Limb (tissue), 2 donors: Measurements from ENCODE around the gene AFAP1.
A peak's percentile ranks its signal among the peaks of the same experiment; 100 is the strongest.

Experiments used
- DNase-seq, 2 donors: peaks; one replicate each; pipeline ENCODE4 v3.0.0-alpha.2; 2016; ENCODE audit errors: extremely low spot score in 2 of 2

Gene AFAP1

DNA sequence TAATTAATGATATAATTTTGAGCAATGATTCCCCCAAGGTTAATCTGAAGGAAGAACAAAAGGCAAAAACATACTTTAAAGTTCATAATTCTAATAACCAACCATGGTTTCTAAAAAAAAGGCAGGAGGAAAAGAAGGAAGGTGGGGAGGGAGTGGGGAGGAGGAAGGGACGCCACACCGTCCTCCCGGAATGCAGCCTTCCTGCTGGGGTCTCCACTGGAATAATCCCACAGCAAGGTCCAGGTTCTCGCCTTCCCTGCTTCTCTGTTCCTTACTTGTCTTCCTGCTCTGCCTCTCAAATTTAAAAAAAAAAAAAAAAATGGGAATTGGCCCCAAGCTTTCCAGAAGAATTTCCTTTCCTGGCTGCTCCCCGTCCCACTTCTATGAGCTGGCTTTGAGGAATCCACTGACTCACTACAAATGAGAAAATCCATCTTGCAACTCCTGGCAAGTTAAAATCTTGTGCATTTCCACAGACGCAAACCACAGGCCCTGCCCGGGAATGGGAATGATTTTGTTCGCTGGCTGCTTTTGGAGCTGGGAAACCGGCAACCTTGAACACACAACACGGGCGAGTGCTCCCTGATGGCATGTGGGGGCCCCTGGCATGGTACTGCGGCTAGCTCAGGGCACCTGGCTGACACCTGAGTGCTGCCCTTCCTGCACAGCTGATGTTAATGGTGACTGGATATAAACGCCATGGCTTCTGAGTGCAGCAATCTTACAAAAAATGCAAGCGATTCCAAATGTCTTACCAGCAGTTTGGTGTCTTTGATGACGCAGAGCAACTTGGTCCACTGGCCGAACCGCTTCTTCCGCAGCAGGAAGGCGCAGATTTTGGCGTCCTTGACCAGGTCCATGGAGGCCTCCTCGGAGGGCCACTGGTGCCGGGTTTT lies 97.0 kb downstream of the AFAP1 start:
- DNase-seq, result peak; percentile 61 to 88

DNA sequence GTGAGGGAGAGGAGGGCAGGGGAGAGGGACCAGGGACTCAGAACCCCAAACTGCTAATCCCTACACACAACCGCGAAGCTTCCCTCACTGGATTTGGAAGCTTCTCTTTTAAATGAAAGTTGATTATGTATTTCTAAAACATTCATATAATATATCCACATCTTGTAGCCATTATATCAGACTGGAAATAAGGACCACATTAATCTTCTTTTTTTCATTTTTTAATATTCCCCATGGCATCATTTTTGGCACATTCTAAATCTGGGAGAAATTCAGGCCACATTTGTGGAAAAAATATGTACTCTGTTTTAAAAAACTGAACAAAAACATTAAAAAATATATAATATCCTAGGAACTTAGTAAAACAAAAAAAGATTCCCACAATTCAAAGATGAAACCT lies 97.8 kb downstream of the AFAP1 start:
- no peak for DNase-seq

DNA sequence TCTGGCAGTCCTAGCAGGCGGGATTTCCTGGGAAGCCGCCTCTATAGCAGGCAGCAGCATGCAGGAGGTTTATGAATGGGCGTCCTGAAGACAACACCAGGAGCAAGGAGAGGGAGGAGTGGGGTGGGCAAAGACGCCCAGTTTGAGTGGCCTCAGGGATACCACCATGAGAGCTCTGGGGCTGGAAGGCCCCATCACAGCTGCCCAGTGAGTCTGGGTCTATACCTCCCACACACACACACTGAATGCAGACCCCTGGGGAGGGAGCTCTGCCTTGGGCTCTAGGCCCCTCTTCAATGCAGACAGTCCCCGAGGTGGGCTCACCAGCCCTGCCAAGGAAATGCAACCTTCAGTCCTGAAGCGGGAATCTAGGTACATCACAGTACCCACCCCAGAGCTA lies 98.6 kb downstream of the AFAP1 start:
- no peak for DNase-seq

DNA sequence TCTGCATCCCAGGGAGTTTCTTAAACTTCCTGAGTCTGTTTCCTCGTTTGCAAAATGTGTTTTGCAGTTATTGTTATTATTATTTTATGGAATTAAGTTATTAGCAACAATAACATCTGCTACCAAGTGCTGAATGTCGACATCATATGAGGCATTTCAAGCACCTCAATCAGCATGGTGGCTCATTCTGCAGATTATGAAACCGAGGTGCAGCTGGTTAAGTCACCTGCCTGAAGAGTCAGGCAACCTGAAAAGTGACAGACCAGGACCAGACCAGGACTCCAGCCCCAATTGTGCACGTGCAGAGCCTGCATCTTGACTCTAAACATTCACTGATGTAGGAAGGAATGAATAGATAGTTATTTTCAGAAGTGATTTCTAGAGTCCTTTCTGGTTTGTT lies 99.8 kb downstream of the AFAP1 start:
- DNase-seq, result no peak

DNA sequence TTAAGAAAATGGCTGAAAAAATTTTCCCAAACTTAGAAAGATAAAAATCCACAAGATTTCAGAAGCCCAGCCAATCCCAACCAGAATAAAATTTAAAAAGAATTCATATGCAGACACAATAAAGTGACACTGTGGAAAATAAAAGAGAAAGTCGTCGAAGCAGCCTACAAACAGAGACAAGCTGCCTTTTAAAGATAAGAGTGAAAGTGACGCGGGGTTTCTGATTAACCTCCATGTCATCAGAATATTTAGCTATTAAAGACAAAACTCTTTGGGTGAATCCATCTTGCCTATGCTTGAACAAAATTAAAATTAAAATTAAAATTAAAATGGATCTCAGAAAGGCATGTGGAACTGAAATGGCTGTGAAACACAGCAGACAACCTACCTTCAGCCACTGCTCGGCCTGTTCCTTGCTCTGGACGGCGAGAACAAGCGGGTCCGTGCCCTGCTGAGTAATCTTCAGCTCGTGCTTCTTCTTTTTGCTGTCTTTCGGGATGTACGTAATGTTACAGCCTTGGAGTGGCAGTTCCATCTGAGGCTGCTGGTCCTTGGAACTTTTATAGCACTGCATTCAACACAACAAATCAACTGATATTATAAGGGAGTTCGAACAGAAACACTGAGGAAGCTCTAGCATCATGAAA lies 101.4 kb downstream of the AFAP1 start:
- DNase-seq, result no peak

DNA sequence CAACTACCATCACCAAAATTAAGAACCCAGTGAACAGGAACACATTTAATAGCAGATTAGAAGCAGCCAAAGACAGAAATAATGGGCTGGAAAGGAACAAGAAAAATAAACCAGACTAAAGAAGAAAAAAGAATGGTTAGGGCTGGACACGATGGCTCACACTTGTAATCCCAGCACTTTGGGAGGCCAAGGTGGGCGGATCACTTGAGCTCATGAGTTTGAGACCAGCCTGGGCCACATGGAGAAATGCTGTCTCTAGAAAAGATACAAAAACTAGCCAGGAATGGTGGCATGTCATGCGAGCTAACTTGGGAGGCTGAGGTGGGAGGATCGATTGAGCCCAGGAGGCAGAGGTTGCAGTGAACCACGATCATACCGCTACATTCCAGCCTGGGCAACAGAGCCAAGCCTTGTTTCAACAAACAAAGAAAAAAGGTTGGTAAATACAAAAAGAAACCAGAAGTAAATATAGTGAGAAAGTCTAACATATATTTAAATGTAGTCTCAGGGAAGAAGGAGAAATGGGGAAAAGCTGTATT lies 102.0 kb downstream of the AFAP1 start:
- no peak for DNase-seq

DNA sequence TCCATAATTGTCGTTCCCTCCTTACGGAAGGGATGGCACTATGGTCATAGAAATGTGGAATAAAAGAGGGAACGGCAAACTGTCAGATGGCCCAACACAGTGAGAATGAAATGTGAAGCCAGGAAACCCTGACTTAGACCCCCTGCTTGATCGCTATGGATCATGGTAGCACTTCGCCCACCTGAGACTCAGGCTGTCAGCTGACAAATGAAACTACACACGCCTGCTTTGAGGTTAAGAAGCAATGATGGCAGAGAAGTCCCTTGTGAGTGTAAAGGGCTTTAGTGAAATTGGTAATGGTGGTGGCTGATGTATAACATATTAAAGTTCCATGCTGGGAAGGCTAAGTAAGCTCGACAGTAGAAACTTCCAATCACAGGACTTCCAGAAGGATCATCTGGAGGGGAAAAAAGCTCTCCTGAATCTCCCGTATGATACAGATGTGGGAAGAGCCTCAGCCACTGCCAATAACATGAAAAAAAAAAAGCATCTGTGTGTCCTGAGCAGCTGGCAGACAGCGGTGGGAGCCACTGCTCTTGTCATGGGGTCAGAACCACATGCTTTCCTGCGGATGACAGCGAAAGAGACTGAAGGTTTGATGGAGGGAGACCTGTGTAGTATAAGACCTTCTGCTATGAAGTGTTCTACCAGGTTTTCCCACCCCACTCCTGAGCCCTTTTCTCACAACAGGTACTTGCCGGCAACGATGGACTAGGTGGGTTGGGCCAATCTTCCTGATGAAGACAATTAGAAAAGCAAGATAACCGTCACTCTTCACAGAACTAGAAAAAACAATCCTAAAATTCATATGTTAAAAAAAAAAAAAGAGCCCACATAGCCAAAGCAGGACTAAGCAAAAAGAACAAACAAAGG lies 107.6 kb downstream of the AFAP1 start:
- no peak for DNase-seq

DNA sequence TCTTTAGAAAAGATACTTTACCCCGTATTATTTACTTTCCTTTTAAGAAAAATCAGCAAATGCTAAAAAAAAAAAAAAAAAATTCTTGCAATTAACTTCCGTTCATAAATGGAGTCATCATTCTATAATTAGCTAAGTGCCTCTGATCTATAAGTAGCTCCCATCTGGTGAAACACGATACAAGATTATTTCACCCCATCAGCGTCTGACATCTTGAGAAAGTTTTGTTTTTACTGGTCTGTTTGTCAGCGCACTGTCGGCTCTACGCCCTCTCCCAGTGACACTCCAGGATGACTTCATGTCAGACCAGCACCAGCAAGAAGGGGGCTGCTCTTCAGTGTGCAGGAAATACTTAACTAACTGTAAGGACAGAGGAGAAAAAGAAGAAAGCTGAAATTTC lies 108.3 kb downstream of the AFAP1 start:
- DNase-seq, result no peak

DNA sequence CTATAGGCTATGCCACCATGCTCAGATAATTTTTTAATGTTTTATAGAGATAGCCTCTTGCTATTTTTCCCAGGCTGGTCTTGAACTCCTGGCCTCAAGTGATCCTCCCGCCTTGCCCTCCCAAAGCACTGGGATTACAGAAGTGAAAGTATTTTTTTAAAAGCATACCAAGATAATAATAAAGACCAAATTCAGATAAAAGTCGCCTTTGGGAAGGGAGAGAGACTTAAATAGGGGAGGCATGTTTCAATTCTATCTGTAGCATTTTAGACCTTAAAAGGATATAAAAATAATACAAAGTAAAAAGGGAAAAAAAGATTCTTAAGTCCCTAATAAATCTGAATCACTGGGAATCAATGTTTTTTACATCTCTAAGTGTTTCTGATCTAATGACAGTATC lies 108.9 kb downstream of the AFAP1 start:
- DNase-seq, result no peak

DNA sequence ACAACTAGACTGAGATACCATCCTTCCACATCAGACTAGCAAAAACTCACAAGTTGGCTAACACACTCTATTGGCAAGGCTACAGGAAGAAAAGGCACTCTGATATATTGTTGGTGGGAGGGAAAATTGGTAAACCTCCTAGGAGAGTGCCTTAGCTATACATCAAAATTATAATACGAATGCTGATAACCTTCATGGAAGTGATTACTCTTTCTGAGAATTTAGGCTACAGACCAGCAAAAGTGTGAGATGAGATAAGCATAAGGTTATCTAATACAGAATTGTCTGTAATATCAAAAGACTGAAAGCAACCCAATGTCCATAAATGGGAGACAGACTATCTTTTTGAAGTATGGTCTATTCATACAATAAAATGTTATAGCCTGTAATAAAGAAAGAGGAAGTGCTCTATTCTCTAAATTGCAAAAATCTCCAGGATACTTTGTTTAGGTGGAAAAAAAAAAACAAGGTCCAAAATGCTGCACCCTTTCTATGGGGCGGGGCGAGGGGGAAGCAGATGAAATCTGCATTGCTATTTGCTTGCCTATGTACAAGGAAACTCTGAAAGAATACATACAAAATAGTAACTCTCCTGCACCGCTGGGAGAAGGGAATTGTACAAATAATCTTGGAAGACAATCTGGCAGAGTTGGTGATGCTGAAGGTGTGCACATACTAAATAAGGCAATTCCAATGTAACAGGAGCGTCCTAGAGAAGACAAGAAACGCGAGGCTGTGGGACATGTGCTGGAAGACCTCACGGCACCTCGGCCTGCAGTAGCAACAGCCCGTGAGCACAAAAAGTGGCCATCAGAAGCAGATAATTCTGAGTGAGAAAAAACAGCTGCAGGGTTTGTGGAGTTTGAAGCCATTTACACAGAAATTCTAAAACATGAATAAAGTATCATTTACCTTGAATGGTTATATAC lies 109.7 kb downstream of the AFAP1 start:
- no peak for DNase-seq

DNA sequence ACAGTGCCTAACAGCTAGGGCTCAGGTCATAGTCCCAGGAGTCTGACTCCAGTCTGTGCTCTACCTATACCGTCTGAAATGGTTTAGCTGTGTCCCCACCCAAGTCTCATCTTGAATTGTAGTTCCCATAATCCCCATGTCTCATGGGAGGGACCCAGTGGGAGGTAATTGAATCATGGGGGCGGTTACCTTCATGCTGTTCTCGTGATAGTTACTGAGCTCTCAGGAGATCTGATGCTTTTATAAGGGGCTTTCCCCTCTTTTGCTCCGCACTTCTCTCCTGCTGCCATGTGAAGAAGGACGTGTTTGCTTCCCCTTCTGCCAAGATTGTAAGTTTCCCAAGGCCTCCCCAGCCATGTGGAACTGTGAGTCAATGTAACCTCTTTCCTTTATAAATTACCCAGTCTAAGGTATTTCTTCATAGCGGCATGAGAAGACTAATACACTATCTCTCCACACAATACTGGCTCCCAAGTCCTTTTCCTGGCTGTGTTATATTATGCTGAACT lies 110.8 kb downstream of the AFAP1 start:
- DNase-seq, result no peak

DNA sequence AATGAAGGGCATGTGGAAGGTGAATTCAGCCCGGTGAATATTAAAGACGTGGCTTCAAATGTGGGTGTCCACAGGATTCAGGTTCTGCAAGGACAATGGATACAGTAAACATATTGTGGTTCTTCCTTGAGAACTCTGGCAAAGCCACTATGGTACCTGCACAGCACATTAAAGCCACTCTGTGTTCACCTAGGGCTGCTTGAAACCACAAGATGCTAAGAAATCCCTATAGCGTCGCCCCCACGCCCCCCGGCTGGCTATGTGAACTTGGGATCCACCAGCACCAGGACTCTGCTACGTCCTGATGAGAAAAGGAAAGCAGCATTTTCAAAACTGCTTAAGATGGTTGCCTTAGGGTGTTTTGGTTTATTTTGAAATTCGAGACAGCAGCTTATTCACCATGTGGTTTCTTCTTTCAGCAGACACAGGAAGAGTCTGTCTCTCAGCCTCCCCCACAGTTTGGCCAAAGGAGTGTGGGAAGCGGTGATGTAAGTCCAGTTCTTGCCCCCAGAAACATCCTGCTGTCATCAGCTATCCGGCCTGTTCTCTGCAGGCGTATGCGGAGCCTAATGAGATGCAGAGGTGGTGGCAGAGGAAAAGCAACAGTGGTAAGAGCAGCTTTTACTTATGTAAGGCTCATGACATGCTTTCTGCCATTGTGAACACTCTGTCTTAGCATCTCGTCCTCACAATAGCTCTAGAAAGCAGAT lies 111.5 kb downstream of the AFAP1 start:
- peak; percentile 72 to 75 for DNase-seq

DNA sequence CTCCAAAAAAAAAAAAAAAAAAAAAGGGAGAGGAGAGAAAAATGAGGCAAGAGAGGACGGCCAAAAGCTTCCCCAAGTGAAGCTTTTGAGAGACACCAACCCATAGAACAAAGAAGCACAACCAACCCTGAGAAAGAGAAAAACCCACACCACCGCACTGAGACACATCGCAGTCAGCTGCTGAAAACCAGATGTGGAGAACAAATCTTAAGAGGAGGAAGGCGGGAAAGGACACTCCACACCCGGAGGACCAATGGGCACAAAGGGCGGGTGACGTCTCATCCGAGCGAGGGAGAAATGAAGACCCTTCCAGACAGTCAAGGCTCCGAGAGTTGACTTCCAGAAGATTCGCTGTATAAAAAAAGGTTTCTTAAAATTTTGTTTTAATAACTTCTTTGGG lies 112.1 kb downstream of the AFAP1 start:
- DNase-seq, result no peak

DNA sequence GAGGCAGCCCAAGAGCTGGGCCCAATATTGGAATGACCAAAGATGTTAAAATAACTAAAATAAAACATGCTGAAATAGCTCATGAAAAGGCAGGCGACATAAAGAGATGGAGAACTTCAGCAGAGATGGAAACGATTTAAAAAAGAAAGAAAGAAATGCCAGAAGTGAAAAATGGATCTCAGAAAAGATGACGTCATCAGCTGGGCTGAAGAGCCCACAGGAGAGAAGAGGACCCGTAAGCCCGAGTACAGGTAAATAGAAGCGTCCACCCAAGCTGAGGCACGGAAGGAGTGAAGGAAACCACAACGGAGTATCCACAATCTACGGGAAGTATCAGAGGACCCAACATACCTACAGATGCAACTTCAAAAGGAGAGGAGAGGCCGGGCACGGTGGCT lies 112.8 kb downstream of the AFAP1 start:
- no peak for DNase-seq

DNA sequence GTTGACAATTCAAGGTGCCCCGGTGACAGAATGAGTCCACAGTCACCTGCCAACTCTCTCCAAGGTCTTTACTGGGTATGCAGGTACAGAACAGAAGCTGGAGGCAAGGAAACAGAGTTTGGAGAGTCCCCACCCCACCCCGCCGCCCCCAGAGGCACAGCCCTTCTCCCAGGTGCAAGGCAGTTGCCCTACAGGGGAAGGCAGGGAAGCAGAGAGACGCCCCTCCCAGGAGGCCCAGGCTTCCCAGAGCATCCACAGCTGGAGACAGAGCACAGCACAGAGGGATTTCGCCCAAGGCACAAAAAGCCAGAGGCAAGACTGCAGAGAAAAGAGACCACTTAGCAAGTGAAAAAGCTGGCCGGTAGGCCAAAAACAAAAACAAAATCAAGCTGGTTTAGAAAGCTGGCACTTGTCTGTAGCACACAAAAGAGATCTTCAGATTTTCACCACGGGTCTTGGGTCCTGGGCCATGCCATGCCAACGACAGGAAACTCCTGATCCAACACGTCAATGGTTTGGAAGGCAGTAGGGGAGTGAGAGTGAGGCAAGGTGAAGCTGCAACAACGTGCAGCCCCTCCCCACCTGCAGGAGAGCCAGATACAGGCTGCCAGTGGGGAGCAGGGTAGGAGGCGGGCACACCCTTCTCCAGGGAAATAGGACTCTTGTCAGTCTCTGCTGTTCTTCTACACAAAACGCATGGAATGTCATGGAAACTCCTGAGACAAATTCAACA lies 113.3 kb downstream of the AFAP1 start:
- DNase-seq, result no peak

DNA sequence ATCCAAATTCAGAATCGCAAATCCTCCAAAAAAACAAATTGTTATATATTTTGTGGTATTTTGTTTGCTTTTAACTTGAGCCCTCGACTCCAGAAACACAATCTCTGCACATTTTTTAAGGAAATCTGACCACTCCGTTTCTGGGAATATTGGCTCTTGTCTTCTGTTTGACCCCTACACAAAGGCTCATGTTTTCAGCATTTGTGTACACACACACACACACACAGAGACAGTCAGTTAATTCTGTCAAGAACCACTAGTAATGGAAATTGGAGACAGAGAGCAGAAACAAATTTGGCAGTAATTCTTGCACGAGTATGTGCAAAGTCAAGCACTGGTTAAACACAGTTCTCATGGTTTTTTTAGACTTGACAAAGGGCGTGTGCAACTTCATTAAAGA lies 115.4 kb downstream of the AFAP1 start:
- DNase-seq, result no peak

DNA sequence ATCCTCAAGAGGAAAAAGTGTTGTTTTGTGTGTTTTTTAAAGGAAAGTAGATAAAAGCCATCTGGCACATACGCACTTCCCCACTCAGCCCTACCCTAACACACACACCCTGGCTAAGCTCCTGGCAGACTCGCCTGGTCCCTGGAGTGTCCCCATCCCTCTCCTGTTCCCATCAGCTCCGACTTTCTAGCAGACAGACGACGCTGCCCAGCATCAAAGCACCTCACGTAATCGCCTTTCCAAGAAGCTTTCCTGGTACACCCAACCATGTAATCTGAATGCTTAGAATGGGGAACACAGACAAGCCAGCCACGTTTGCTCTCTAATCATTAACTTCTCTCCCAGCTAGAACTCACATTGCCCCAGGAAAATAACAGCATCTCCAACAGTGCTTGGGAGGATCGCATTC lies 116.2 kb downstream of the AFAP1 start:
- peak in 1 of 2 donors; percentile 57 for DNase-seq

DNA sequence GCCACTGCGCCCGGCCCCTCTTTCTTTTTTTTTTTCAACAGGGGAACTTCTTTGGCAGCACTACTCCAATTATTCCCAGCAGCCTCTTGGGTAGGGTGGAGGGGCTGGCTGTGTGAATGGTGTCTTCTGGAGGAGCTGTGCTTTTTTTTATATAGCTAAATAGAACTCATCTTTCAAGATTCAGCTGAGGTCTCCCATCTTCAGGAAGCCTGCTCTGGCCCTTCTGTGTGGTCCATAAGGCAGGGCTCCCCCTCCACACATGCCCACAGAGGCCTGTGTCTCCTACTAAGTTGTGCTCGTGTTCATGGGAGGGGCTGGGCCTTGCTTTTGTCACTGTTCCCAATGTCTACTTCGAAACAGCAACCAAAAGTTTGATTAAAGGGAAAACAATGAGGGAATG lies 116.8 kb downstream of the AFAP1 start:
- peak in 1 of 2 donors; percentile 31 for DNase-seq

DNA sequence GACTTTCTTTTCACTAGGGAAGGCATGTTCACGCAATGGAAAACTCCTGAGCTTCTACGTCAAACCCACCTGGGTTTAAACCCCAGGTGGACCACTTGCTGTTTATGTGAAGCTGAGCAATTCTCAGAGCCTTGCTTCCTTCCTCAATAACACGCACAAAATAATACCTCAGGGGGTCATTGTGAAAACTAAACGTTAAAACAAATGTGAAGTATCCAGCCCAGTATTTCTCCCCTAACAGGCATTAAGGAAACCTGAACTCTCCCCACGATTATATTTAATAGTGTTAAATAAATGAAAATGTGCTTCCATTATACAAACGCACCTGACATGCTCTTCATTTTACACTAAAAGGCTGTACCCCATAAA lies 117.5 kb downstream of the AFAP1 start:
- DNase-seq, result peak in 1 of 2 donors; percentile 30
